HepG2 (cell line): Measurements from ENCODE around the gene GFPT1. TPM values are rescaled to one million over a fixed set of nuclear protein-coding genes. Genes with fewer than 3 reads are reported as not detected.

Experiments used
- KLF12 ChIP-seq: sonication (generic); formaldehyde crosslinking; IDR thresholded peaks from 2 replicates; pipeline ENCODE4 v1.4.0; 2020; ENCODE audit warnings: missing genetic modification reagents, borderline replicate concordance
- MAFF ChIP-seq: IDR thresholded peaks from 2 replicates; pipeline ENCODE4 v1.6.1; 2011; ENCODE audit warnings: low read depth, low read length, improper control_type of control experiment
- NFKB2 ChIP-seq: sonication (generic); formaldehyde crosslinking; IDR thresholded peaks from 2 replicates; pipeline ENCODE4 v1.4.0; 2020; ENCODE audit warnings: missing genetic modification reagents, borderline replicate concordance
- NFRKB ChIP-seq: fragments of 450-650 bp; IDR thresholded peaks from 2 replicates; pipeline ENCODE4 v1.6.1; 2017
- TEAD3 ChIP-seq: optimal IDR thresholded peaks from 2 replicates; pipeline ENCODE3; 2016; ENCODE audit warnings: borderline replicate concordance
- TOE1 ChIP-seq: sonication (generic); formaldehyde crosslinking; IDR thresholded peaks from 2 replicates; pipeline ENCODE4 v1.4.0; 2020; ENCODE audit warnings: mild to moderate bottlenecking, missing genetic modification reagents
- WIZ ChIP-seq: sonication (generic); formaldehyde crosslinking; IDR thresholded peaks from 2 replicates; pipeline ENCODE4 v1.5.1; 2020; ENCODE audit warnings: mild to moderate bottlenecking, missing genetic modification reagents
- XRCC5 ChIP-seq: fragments of 200-400 bp; formaldehyde crosslinking; optimal IDR thresholded peaks from 2 replicates; pipeline ENCODE3; 2017; ENCODE audit warnings: mild to moderate bottlenecking, low read length
- ZFY ChIP-seq: sonication (generic); formaldehyde crosslinking; IDR thresholded peaks from 2 replicates; pipeline ENCODE4 v1.4.0; 2020; ENCODE audit warnings: missing genetic modification reagents
- ZNF12 ChIP-seq: sonication (generic); formaldehyde crosslinking; IDR thresholded peaks from 2 replicates; pipeline ENCODE4 v1.5.0; 2020; ENCODE audit warnings: missing genetic modification reagents
- ZNF646 ChIP-seq: sonication (generic); formaldehyde crosslinking; IDR thresholded peaks from 2 replicates; pipeline ENCODE4 v1.9.0; 2021; ENCODE audit warnings: mild to moderate bottlenecking, missing genetic modification reagents
- ZNF792 ChIP-seq: IDR thresholded peaks from 2 replicates; pipeline ENCODE4 v1.6.1; 2016
- polyA plus RNA-seq, 8 experiments: library from polyadenylated mRNA; depleted of rRNA in 3 of 8; stranded (reverse) in 7 of 8; unstranded in 1 of 8; fragments of >200 nt; fragmentation: Illumina TruSeq in 4 of 8; extraction: Trizol in 4 of 8; gene quantifications; 2 replicates each; pipeline versions ENCODE4 v1.2.1 to v1.2.3, GENCODE V29; 2011 to 2016; ENCODE audit warnings: low read depth in 4 of 8, missing spikeins in 1 of 8, mixed read lengths in 1 of 8; ENCODE audit not compliant: insufficient read depth in 1 of 8
- total RNA-seq, 5 experiments: library from RNA; depleted of rRNA; stranded (reverse); fragments of >200 nt; fragmentation: Illumina TruSeq; extraction: Trizol; gene quantifications; 2 replicates each; pipeline ENCODE4 v1.2.3, GENCODE V29; 2016; ENCODE audit warnings: low read depth in 1 of 5
- TF ChIP-seq, protein P1 (sequence below): sonication (generic); formaldehyde crosslinking; IDR thresholded peaks from 2 replicates; pipeline ENCODE4 v1.4.0; 2020; ENCODE audit warnings: mild to moderate bottlenecking, missing genetic modification reagents
- TF ChIP-seq, protein P2 (sequence below): IDR thresholded peaks from 2 replicates; pipeline ENCODE4 v1.6.1; 2018; ENCODE audit warnings: missing genetic modification reagents

The GFPT1 gene
- total and polyA plus RNA-seq, 2 of the 13 experiments (the other 11 are each of a cell fraction or from before 2014, with no cell fraction given), result 24.0 to 84.9 TPM

DNA sequence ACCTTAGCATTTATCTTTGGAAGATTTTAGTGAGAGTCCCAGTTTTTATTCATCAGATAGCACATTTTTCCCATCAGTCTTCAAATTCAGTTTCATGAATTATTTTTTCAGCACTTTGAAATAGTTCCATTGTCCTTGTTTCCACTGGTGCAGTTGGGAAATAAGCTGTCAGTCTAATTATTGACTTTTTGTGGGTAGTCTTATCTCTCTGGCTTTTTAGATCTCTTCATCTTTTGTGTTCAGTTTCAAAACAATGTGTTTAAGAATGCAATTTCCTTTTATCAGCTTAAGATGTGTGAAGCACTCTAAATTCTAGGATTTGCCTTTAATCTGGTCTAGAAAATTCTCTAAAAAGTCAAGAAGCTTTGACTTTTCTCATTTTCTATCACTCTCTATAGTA lies 70.5 kb downstream of the GFPT1 start (continued):
- TF ChIP-seq KLF12 (CRISPR knock-in tag), result no peak
- no peak for TF ChIP-seq NFRKB
- no peak for TF ChIP-seq NFKB2 (CRISPR knock-in tag)
- no peak for TF ChIP-seq ZNF792
- TF ChIP-seq MAFF, result no peak
- no peak for TF ChIP-seq ZFY (CRISPR knock-in tag)
- TF ChIP-seq, protein P1, sequence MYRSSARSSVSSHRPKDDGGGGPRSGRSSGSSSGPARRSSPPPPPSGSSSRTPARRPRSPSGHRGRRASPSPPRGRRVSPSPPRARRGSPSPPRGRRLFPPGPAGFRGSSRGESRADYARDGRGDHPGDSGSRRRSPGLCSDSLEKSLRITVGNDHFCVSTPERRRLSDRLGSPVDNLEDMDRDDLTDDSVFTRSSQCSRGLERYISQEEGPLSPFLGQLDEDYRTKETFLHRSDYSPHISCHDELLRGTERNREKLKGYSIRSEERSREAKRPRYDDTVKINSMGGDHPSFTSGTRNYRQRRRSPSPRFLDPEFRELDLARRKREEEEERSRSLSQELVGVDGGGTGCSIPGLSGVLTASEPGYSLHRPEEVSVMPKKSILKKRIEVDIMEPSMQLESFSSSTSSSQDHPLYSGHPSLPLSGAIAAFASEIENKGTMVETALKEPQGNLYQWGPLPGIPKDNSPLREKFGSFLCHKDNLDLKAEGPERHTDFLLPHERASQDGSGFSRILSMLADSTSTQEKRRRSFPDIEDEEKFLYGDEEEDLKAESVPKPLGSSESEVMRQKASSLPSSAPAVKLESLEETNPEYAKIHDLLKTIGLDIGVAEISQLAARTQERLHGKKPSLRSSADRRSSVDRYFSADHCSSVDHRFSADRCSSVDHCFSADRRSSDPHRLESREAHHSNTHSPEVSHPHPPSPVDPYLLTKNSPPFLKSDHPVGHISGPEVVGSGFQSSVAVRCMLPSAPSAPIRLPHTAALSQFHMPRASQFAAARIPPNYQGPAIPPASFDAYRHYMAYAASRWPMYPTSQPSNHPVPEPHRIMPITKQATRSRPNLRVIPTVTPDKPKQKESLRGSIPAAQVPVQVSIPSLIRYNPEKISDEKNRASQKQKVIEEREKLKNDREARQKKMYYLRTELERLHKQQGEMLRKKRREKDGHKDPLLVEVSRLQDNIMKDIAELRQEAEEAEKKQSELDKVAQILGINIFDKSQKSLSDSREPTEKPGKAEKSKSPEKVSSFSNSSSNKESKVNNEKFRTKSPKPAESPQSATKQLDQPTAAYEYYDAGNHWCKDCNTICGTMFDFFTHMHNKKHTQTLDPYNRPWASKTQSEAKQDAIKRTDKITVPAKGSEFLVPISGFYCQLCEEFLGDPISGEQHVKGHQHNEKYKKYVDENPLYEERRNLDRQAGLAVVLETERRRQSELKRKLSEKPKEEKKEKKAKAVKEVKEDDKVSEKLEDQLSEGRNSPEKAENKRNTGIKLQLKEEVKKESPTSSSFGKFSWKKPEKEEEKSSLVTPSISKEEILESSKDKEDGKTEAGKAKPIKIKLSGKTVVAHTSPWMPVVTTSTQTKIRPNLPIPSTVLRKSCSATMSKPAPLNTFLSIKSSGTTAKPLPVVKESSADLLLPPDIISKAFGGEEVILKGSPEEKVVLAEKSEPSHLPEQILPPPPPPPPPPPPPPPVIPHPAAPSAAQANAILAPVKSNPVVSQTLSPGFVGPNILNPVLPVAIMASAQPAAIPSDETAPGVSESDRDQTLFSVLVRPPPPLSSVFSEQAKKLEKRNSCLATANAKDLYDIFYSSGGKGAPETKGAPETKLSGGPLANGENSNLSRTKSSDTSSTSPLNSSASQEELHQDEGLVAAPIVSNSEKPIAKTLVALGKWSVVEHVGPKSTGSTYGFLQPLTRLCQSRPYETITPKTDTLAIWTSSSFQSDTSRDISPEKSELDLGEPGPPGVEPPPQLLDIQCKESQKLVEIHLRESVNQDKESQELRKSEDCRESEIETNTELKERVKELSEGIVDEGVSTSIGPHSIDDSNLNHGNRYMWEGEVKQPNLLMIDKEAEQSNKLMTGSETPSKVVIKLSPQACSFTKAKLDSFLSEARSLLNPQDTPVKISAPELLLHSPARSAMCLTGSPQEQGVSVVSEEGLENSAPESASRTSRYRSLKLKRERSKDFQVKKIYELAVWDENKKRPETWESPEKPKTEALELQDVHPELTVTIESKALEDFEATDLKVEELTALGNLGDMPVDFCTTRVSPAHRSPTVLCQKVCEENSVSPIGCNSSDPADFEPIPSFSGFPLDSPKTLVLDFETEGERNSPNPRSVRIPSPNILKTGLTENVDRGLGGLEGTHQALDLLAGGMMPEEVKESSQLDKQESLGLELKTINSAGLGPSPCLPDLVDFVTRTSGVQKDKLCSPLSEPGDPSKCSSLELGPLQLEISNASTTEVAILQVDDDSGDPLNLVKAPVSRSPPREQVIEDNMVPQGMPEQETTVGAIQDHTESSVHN (CRISPR knock-in tag), result no peak
- TF ChIP-seq, protein P2, sequence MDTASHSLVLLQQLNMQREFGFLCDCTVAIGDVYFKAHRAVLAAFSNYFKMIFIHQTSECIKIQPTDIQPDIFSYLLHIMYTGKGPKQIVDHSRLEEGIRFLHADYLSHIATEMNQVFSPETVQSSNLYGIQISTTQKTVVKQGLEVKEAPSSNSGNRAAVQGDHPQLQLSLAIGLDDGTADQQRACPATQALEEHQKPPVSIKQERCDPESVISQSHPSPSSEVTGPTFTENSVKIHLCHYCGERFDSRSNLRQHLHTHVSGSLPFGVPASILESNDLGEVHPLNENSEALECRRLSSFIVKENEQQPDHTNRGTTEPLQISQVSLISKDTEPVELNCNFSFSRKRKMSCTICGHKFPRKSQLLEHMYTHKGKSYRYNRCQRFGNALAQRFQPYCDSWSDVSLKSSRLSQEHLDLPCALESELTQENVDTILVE (CRISPR knock-in tag), result no peak
- TF ChIP-seq TEAD3 (CRISPR knock-in tag), result no peak
- TF ChIP-seq ZNF12, result peak; percentile 57; the same call in 1 of the 2 replicates
- no peak for TF ChIP-seq ZNF646 (CRISPR knock-in tag)
- no peak for TF ChIP-seq TOE1 (CRISPR knock-in tag)
- TF ChIP-seq WIZ (CRISPR knock-in tag), result no peak
- TF ChIP-seq XRCC5, result no peak
